Measurements from ENCODE around the gene MIEF2.

MIEF2 gene

GRCh38 chr17:18236494-18236893 is 24.0 kb upstream of the MIEF2 start:
- no peak overlapping the region for H3K27ac ChIP-seq (ENCODE audit: low read length)
- H3K36me3 ChIP-seq (ENCODE audit: control insufficient read depth in 1 of 2, insufficient read depth in 2 of 2, low read length in 2 of 2), result peaks cover 0 to 64% of the 10 kb centered on the region in 2 donors
- H3K4me3 ChIP-seq (ENCODE audit: low read depth in 1 of 2, low read length in 2 of 2), result no peak overlapping the region
- H3K27me3 ChIP-seq (ENCODE audit: low read depth, low read length), result no peaks in the 10 kb centered on the region
- no peaks in the 10 kb centered on the region for H3K9me3 ChIP-seq (ENCODE audit: control insufficient read depth in 1 of 2, low read length in 2 of 2)
- H3K4me1 ChIP-seq (ENCODE audit: control insufficient read depth in 1 of 2, insufficient read depth in 2 of 2, low read length in 2 of 2), result no peaks in the 10 kb centered on the region

- no peaks in the 10 kb centered on the region for H3K27me3 ChIP-seq (ENCODE audit: low read depth, low read length)
- no peaks in the 10 kb centered on the region for H3K9me3 ChIP-seq (ENCODE audit: control insufficient read depth in 1 of 2, low read length in 2 of 2)
- H3K27ac ChIP-seq (ENCODE audit: low read length), result no peak overlapping the region
- H3K36me3 ChIP-seq (ENCODE audit: control insufficient read depth in 1 of 2, insufficient read depth in 2 of 2, low read length in 2 of 2), result peaks cover 0 to 68% of the 10 kb centered on the region in 2 donors
- H3K4me3 ChIP-seq (ENCODE audit: low read depth in 1 of 2, low read length in 2 of 2), result no peak overlapping the region
- no peaks in the 10 kb centered on the region for H3K4me1 ChIP-seq (ENCODE audit: control insufficient read depth in 1 of 2, insufficient read depth in 2 of 2, low read length in 2 of 2)
Observed at GRCh38 chr17:18237461-18237860, 23.0 kb upstream of the MIEF2 start.

GRCh38 chr17:18238299-18238698 is 22.2 kb upstream of the MIEF2 start:
- no peak overlapping the region for H3K27ac ChIP-seq (ENCODE audit: low read length)
- no peaks in the 10 kb centered on the region for H3K27me3 ChIP-seq (ENCODE audit: low read depth, low read length)
- H3K9me3 ChIP-seq (ENCODE audit: control insufficient read depth in 1 of 2, low read length in 2 of 2), result no peaks in the 10 kb centered on the region
- no peaks in the 10 kb centered on the region for H3K4me1 ChIP-seq (ENCODE audit: control insufficient read depth in 1 of 2, insufficient read depth in 2 of 2, low read length in 2 of 2)
- H3K36me3 ChIP-seq (ENCODE audit: control insufficient read depth in 1 of 2, insufficient read depth in 2 of 2, low read length in 2 of 2), result peaks cover 0 to 67% of the 10 kb centered on the region in 2 donors
- no peak overlapping the region for H3K4me3 ChIP-seq (ENCODE audit: low read depth in 1 of 2, low read length in 2 of 2)

GRCh38 chr17:18240449-18240848 is 20.0 kb upstream of the MIEF2 start:
- Histone ChIP-seq H3K9me3 (ENCODE audit: control insufficient read depth in 1 of 2, low read length in 2 of 2) (no peaks in the 10 kb centered on the region), H3K27me3 (ENCODE audit: low read depth, low read length) (no peaks in the 10 kb centered on the region), H3K36me3 (ENCODE audit: control insufficient read depth in 1 of 2, insufficient read depth in 2 of 2, low read length in 2 of 2) (peaks cover 7 to 58% of the 10 kb centered on the region in 2 donors), H3K4me3 (ENCODE audit: low read depth in 1 of 2, low read length in 2 of 2) (no peak overlapping the region), H3K27ac (ENCODE audit: low read length) (no peak overlapping the region), H3K4me1 (ENCODE audit: control insufficient read depth in 1 of 2, insufficient read depth in 2 of 2, low read length in 2 of 2) (no peaks in the 10 kb centered on the region)

- Histone ChIP-seq H3K4me1 (ENCODE audit: control insufficient read depth in 1 of 2, insufficient read depth in 2 of 2, low read length in 2 of 2) (no peaks in the 10 kb centered on the region), H3K4me3 (ENCODE audit: low read depth in 1 of 2, low read length in 2 of 2) (no peak overlapping the region), H3K9me3 (ENCODE audit: control insufficient read depth in 1 of 2, low read length in 2 of 2) (no peaks in the 10 kb centered on the region), H3K27ac (ENCODE audit: low read length) (no peak overlapping the region), H3K27me3 (ENCODE audit: low read depth, low read length) (no peaks in the 10 kb centered on the region), H3K36me3 (ENCODE audit: control insufficient read depth in 1 of 2, insufficient read depth in 2 of 2, low read length in 2 of 2) (peaks cover 14 to 58% of the 10 kb centered on the region in 2 donors)
Observed at GRCh38 chr17:18241229-18241871, 19.1 kb upstream of the MIEF2 start.

- Histone ChIP-seq H3K27me3 (ENCODE audit: low read depth, low read length) (no peaks in the 10 kb centered on the region), H3K4me3 (ENCODE audit: low read depth in 1 of 2, low read length in 2 of 2) (no peak overlapping the region), H3K36me3 (ENCODE audit: control insufficient read depth in 1 of 2, insufficient read depth in 2 of 2, low read length in 2 of 2) (peaks cover 24 to 73% of the 10 kb centered on the region in 2 donors), H3K4me1 (ENCODE audit: control insufficient read depth in 1 of 2, insufficient read depth in 2 of 2, low read length in 2 of 2) (peaks cover 0 to 18% of the 10 kb centered on the region in 2 donors), H3K27ac (ENCODE audit: low read length) (no peak overlapping the region), H3K9me3 (ENCODE audit: control insufficient read depth in 1 of 2, low read length in 2 of 2) (no peaks in the 10 kb centered on the region)
Observed at GRCh38 chr17:18245038-18245776, 15.3 kb upstream of the MIEF2 start.

- no peak overlapping the region for H3K4me3 ChIP-seq (ENCODE audit: low read depth in 1 of 2, low read length in 2 of 2)
- H3K36me3 ChIP-seq (ENCODE audit: control insufficient read depth in 1 of 2, insufficient read depth in 2 of 2, low read length in 2 of 2), result peaks cover 33 to 78% of the 10 kb centered on the region in 2 donors
- H3K4me1 ChIP-seq (ENCODE audit: control insufficient read depth in 1 of 2, insufficient read depth in 2 of 2, low read length in 2 of 2), result peaks cover 0 to 18% of the 10 kb centered on the region in 2 donors
- H3K27me3 ChIP-seq (ENCODE audit: low read depth, low read length), result no peaks in the 10 kb centered on the region
- H3K27ac ChIP-seq (ENCODE audit: low read length), result no peak overlapping the region
- no peaks in the 10 kb centered on the region for H3K9me3 ChIP-seq (ENCODE audit: control insufficient read depth in 1 of 2, low read length in 2 of 2)
Observed at GRCh38 chr17:18246109-18246725, 14.2 kb upstream of the MIEF2 start.

- H3K36me3 ChIP-seq (ENCODE audit: control insufficient read depth in 1 of 2, insufficient read depth in 2 of 2, low read length in 2 of 2), result peaks cover 40 to 78% of the 10 kb centered on the region in 2 donors
- peaks cover 0 to 18% of the 10 kb centered on the region in 2 donors for H3K4me1 ChIP-seq (ENCODE audit: control insufficient read depth in 1 of 2, insufficient read depth in 2 of 2, low read length in 2 of 2)
- H3K9me3 ChIP-seq (ENCODE audit: control insufficient read depth in 1 of 2, low read length in 2 of 2), result no peaks in the 10 kb centered on the region
- H3K27ac ChIP-seq (ENCODE audit: low read length), result no peak overlapping the region
- no peaks in the 10 kb centered on the region for H3K27me3 ChIP-seq (ENCODE audit: low read depth, low read length)
- peak overlapping the region in 1 of 2 donors; percentile 2 for H3K4me3 ChIP-seq (ENCODE audit: low read depth in 1 of 2, low read length in 2 of 2)
Observed at GRCh38 chr17:18246880-18247612, 13.4 kb upstream of the MIEF2 start.

- peak overlapping the region; percentile 2 for H3K27ac ChIP-seq (ENCODE audit: low read length)
- H3K27me3 ChIP-seq (ENCODE audit: low read depth, low read length), result no peaks in the 10 kb centered on the region
- no peak overlapping the region for H3K4me3 ChIP-seq (ENCODE audit: low read depth in 1 of 2, low read length in 2 of 2)
- H3K9me3 ChIP-seq (ENCODE audit: control insufficient read depth in 1 of 2, low read length in 2 of 2), result no peaks in the 10 kb centered on the region
- peaks cover 46 to 78% of the 10 kb centered on the region in 2 donors for H3K36me3 ChIP-seq (ENCODE audit: control insufficient read depth in 1 of 2, insufficient read depth in 2 of 2, low read length in 2 of 2)
- peaks cover 0 to 18% of the 10 kb centered on the region in 2 donors for H3K4me1 ChIP-seq (ENCODE audit: control insufficient read depth in 1 of 2, insufficient read depth in 2 of 2, low read length in 2 of 2)
Observed at GRCh38 chr17:18247613-18248001, 12.9 kb upstream of the MIEF2 start.

GRCh38 chr17:18248300-18248731 is 12.1 kb upstream of the MIEF2 start:
- H3K9me3 ChIP-seq (ENCODE audit: control insufficient read depth in 1 of 2, low read length in 2 of 2), result no peaks in the 10 kb centered on the region
- H3K4me1 ChIP-seq (ENCODE audit: control insufficient read depth in 1 of 2, insufficient read depth in 2 of 2, low read length in 2 of 2), result peaks cover 0 to 18% of the 10 kb centered on the region in 2 donors
- peaks cover 51 to 84% of the 10 kb centered on the region in 2 donors for H3K36me3 ChIP-seq (ENCODE audit: control insufficient read depth in 1 of 2, insufficient read depth in 2 of 2, low read length in 2 of 2)
- H3K27me3 ChIP-seq (ENCODE audit: low read depth, low read length), result no peaks in the 10 kb centered on the region
- H3K27ac ChIP-seq (ENCODE audit: low read length), result peak overlapping the region; percentile 2
- no peak overlapping the region for H3K4me3 ChIP-seq (ENCODE audit: low read depth in 1 of 2, low read length in 2 of 2)

GRCh38 chr17:18248811-18249210 is 11.7 kb upstream of the MIEF2 start:
- Histone ChIP-seq H3K36me3 (ENCODE audit: control insufficient read depth in 1 of 2, insufficient read depth in 2 of 2, low read length in 2 of 2) (peaks cover 56 to 87% of the 10 kb centered on the region in 2 donors), H3K27me3 (ENCODE audit: low read depth, low read length) (no peaks in the 10 kb centered on the region), H3K4me1 (ENCODE audit: control insufficient read depth in 1 of 2, insufficient read depth in 2 of 2, low read length in 2 of 2) (peaks cover 0 to 18% of the 10 kb centered on the region in 2 donors), H3K4me3 (ENCODE audit: low read depth in 1 of 2, low read length in 2 of 2) (no peak overlapping the region), H3K27ac (ENCODE audit: low read length) (no peak overlapping the region), H3K9me3 (ENCODE audit: control insufficient read depth in 1 of 2, low read length in 2 of 2) (no peaks in the 10 kb centered on the region)
